HG03460 (cell line): ENCODE measurements around the gene TSPAN17.
"Not testable (repeated sequence)": the region's sequence is repeated elsewhere in the genome, so short reads cannot be mapped to it uniquely, and the experiment has no call there.

ENCODE experiments used
- ATAC-seq: cut with Tn5 transposase; IDR thresholded peaks from one replicate; pipeline ENCODE4 v1.9.1; 2021; ENCODE audit not compliant: unreplicated experiment

TSPAN17 gene

GRCh38 chr5:176677209-176677939 is 30.1 kb downstream of the TSPAN17 start:
- ATAC-seq = no peak

GRCh38 chr5:176678584-176678983 is 31.3 kb downstream of the TSPAN17 start:
- no peak for ATAC-seq

DNA sequence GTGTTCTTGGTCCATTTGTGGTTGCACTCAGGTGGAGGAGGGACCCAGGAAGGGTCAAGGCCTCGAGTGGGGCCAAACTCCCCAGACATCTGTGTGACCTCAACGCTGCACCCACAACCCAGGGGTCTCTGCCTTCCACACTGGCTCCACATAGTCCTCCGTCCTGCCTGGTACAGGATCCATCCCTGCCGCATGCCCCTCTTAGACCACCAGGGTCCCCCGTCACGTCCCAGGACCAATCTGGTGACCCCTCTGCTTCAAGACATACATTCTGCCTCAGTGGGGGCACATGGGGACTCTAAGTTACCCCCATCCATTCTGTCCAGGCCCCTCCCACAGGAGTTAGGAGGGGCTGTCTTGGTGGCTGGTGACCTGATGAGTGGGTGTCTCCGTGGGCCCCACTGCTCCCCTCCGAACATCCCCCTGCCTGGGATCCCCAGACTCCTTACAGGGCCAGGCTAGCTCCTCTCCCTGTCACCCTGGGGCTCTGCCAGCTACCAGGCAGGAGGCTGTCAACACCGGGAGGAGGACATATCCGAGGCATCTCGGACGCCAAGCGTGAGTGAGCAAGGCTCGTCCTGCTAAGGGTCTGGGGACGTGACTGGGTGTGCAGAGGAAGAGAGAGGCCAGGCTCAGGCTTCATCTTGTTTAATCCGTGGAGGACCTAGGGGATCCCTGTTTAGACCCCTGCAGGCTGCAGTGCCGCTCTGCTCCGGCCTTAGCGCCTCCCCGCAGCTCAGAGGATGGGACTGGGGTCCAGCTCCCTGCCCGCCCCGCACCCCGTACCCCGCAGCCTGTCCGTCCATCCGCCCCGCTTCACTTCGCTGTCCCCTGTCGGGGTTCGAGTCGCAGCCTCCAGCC is 32.3 kb downstream of the TSPAN17 start:
- ATAC-seq = no peak

DNA sequence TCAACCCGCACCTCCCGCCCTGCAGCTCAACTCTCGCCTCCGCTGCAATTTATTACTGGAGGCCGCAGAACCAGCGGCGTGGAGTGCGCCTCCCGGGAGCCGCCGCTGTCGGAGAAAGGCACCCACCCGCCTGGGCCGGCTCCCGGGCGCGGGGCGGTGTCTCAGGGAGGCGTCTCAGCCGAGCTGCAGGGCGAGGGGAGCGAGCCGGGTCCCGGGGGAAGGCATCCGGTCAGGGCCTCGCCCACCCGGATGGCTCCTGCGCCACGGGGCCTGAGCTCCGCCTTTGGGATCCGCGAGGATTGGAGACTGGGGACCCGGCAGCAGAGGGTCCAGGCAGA is 32.9 kb downstream of the TSPAN17 start:
- no peak for ATAC-seq

DNA sequence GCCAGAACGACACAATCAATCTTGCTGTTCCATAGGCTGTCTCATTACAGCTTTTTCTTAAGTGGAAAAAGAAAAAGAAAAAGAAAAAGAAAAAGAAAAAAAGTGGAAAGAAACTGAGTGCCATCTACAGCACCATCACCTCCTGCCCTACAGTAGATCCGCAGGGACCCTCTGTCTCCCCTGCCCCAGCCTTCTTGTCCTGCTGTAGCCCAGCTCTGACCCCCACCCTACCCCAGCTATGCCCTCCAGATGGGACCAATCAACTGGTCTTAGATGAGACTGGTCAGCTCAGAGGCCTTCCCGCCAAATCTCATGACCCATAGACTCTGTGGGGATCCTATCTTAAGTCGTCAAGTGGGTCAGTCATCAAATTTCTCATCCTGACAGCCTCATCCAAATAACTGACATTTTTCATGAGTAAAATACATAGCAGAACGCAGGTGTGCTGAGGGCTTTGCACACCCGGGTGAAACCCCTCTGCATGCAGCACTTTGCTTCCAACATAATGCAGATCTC is 34.8 kb downstream of the TSPAN17 start:
- ATAC-seq = no peak

DNA sequence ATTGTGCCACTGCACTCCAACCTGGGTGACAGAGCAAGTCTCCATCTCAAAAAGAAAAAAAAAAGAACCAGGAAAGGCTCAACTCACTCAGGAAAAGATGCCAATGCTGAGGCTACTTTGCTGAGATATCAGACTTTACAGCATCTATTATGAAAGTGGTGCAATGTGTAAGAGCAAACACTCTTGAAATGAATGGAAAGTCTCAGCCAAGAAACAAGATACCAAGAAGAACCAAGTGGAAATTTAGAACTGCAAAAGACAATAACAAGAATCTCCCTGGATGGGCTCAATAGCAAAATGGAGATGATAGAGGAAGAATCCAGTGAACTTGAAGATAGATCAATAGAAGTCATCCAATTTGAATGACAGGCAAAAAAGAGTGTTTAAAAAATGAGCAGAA is 37.7 kb downstream of the TSPAN17 start:
- ATAC-seq = no peak

GRCh38 chr5:176687247-176687646 is 40.0 kb downstream of the TSPAN17 start:
- no peak for ATAC-seq

- ATAC-seq = no peak
Measured at GRCh38 chr5:176687881-176688280, 40.6 kb downstream of the TSPAN17 start.

DNA sequence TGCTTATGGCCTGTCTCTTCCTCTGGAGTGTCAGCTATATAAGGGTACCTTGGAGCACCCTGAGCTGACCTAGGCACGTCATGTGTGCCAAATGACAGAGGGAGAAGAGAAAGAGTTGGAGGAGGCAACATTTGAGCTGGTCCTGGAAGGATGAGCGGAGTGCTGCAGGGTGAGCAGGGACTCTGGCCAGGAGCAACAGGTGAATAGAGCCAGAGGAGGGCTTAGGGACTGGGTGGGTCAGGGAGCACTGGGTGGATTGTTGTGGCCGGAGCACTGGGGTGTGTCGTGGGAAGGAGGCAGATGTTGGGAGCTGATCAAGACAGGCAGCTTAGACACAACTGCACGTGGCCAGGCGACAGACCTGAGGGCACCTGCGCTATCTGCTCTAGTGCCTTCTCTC is 43.6 kb downstream of the TSPAN17 start:
- ATAC-seq = no peak

DNA sequence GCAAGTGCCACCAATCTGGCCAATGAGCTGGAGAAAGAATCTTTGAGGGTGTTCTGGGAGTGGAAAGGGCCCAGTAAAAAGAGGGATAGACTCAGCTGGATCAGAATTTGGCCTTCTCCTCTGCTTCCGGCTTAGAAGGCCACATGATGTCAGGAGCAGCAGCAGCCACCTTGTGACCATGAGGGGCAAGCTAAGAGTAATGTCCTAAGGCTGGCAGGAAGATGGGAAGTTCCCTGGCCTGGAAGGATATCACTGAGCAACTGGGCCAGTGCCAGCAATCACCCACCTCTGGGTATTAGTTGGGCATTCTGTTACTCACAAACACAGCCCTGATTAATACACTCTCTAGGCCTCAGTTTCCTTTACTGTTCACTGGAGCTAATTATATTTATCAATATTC is 44.2 kb downstream of the TSPAN17 start:
- no peak for ATAC-seq

DNA sequence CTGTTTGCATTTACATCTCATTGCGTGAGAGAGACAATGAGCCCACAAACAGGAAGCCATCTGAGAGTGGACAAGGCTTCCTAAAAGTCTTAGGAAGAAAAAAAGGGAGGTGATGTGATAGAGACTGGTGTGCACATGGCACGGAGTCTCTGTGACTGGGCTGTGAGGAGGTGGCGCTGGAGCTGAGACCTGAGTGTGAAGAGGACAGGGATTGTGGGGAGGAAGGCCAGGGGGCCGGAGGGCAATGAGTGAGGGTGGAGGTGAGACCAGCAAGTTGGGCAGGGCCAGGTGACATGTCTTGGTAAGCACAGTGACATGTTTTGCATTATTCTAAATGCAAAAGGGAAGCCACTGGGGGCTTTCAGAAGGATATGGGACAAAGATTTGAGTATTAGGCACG is 45.0 kb downstream of the TSPAN17 start:
- no peak for ATAC-seq

GRCh38 chr5:176692839-176693476 is 45.7 kb downstream of the TSPAN17 start:
- ATAC-seq = no peak

DNA sequence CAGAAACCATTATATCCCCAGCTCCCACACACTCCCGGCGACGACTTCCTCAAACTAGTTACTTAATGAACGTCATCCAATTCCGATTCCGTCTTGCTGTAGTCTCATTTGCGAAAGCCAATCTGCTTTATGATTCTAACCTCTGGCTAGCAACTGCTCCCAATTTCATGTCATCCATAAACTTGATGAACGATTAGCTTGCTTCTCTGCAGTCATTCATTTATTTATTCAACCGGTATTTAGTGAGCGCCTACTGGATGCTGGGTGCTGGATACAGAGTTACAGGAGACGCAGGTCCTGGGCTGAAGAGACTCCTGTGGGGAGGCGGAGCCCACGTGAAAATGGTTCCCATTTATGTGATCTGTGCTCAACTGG is 46.2 kb downstream of the TSPAN17 start:
- ATAC-seq = no peak

DNA sequence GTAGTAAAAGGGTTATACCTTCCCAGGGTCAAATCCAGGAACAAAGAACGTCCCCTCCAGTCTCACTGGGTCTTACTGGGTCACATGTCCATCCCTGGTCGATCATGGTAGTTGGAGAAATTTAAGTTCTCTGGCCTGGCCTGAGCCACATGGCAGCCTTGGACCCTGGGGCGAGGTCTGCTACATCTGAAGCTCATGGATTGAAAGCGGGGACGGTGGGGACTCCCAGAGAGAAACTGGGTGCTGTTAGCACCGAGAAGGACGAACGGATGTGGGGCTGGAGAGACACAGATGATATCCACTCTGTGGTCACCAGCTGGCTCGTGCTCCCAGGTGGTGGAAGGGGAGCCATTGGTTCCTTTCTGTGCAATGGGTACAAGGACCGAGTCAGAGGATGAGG is 46.9 kb downstream of the TSPAN17 start:
- no peak for ATAC-seq

DNA sequence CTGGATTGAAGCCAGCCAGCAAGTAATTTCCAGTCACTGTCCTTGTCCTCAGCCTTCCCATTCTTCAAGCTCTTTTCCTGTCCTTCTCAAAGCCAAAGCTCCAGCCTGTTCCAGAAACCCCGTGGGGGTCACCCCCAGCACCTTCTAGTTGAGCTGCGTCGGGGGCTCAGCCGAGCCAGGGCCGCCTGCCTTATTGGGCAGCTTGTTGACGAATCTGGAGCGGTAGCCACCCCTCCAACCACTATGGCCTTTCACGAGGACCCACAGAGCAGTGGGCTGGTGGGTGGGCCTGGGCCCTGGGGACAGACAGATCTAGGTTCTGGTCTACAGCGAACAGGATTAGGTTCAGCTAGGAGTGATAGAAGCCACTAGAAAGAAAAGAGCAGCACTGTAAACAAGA is 47.3 kb downstream of the TSPAN17 start:
- no peak for ATAC-seq

DNA sequence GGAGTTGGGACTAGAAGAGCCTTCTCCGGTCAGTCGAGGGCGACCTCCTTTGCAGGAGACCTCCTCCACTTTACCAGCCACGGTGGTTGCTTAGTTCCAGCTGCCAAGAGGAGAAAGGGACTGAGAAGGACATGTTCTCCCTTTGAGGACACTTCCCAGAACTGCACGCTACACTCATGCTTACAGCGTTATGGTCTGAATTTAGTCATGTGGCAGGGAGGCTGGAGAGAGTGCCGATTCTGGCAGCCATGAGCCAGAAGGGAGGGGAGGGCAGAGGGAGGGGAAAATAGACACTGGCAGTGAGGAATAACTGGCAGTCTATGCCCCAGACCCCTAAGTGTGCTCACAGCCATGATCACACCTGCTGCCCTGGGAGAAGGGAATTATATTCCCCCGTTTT is 47.8 kb downstream of the TSPAN17 start:
- no peak for ATAC-seq

GRCh38 chr5:176697267-176697933 is 50.1 kb downstream of the TSPAN17 start:
- ATAC-seq = no peak

DNA sequence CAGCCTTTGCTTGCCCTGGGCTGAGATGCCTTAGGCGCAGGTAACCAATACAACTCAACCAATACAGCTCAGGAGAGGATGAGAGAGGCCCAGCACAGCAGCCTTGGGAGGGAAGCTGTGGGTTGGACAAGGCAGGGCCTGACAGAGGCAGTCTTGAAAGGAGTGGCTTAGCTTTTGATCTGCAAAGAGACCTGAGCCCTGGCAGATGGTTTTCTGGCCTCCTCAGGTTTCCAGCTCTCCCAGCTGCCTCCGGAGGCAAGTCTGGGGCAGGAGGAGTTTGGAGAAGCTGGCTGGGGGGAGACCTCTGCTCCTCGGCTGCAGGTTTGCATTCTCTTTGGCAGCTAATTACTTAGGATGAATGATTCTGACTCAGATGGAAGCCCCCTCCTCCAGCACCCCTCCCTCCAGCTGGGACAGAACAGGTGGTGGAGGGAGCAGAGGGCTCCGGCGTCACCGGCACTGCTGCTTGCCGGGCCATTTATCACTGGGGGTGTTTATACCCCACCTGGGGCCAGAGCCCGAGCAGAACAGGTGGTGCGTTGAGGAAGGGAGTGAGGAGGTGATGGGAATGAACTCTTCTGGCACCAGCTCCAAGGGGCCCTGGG is 50.8 kb downstream of the TSPAN17 start:
- no peak for ATAC-seq

GRCh38 chr5:176699446-176699845 is 52.2 kb downstream of the TSPAN17 start:
- not testable (repeated sequence) for ATAC-seq

DNA sequence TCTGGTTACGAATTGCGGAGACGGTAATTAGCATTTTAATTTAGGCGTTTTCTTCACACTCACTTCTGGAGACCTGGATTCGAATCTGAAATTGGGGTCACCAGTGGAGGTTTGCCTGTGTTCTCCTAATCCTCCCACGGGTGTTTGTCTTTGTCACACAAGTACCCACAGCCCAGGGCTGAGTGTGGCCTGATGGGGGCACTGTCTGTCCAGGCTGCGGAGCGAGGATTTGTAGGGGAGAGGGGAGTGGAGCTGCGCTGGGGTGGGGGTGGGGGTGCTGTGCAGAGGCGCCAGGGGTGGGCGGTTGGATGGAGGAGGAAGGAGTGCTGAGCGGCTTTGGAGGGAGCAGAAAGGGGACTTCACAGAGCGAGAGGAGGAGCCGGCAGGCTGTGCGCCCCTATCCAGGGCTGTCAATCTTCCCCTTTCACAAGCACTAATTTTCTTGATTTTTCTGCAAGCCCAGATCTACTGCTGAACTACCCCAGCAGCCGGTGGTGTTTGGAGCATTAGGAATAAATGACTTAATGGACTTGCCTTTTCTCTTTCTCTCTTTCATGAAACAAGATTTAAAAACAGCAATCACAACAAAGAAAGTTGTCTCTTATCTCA is 53.1 kb downstream of the TSPAN17 start:
- ATAC-seq = no peak
